HG02938 (cell line): ENCODE measurements around the gene DFFB.

Source experiments
- ATAC-seq: cut with Tn5 transposase; IDR thresholded peaks from one replicate; pipeline ENCODE4 v1.9.1; 2021; ENCODE audit warnings: mild to moderate bottlenecking, moderate library complexity; ENCODE audit not compliant: unreplicated experiment

DFFB gene

DNA sequence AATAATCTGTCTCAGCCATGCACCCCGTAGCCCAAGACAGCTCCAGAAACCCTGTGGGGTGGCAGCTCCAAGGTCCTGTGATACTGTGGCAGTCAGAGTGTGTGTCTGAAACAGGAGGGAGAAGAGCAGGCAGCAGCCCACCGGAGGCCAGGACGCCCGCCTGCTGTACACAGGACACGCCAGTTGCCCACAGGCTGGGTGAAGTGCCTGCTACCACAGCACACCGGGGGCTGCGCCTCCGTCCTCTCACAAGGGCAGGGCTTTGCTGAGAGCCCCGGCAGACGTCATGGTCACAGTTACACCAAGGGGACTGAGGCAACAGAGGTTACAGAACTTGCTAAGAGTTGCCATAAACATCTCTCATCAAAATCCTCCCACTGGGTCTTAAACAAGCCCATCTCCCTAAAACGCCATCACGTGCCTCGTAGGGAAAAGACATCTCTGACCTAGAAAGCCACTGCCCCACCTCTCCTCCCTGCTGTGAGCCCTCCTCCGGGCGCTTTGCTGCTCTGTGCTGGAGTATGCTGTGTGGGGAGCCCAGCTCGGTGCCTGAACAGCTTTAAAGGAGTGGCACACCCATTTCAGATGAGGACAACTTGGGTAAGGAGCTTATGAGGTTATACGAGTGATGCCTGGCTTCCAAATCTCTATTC lies 37.5 kb downstream of the DFFB start:
- no peak for ATAC-seq

DNA sequence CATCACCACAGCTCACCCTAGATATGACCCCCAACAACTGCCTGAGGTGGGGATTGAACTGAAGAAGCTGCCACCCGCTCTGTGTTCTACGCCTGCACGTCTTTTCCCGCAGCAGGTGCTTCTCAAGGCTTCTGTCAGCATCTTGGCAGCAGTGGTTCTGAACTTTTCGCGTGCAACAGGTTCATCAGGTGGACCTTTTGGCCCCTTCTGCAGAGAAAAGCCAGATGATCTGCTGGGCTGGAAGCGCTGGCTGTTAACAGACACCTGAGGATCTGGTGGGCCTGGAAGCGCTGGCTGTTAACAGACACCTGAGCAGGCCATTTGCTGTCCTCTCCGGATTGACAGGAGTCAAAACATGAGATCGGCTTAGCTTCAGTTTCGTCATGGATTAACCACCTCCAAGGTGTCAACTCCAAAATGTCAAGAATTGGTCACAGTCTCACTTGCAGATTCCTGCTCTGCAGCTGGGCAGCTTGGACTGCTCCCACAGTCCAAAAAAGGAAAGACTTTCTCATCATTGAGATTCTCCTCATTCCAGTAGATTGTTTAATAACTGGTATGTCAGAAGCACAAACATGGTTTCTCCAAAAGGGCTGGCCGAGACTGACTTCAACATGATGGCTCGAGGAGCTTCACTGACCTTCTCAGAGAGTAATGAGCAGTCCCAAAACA lies 38.1 kb downstream of the DFFB start:
- ATAC-seq: no peak

DNA sequence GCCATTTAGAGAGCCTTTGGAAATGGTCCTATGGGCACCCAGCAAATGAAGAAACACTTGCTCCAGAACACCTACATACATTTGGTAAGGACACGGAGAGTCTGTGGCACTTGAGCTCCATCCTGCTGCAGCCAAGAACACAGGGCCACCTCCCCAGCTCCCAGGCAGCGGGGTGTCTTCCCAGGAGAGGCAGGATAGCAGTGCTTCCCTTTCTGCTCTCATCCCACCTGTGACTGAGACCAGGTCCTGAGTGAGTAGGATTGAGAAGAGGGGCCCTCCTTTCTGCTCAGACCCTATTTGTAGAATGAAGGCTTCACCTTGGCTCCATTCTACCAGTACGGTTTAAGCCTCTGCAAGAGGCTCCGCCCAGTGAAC lies 38.7 kb downstream of the DFFB start:
- no peak for ATAC-seq

DNA sequence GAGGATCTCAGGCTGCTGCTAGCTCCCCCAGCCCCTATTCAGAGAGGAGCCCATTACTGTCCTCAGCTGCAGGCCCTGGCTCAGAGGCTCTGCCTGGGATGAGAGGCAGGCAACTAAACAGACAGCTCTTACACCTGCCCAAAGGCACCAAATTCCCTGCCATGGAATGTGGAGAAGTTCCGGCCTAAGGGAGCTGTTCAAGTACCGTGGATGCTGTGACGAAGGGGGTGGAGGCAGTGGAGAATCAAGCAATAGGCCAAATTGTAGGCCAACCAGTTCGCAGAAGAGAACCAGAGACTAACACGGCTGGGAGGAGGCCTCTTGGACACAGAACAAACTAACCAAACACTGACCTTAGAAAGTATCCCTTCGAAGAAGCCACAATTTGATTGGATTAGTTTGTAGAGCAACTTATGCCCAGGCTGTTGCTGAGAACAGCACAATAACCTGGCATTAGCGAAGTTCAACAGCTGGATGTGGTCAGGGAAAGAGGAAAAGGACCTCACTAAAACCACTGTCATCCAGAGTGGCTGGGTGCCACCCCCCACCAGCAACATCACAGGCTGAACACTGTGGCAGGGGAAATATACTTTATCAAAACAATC lies 39.2 kb downstream of the DFFB start:
- no peak for ATAC-seq

DNA sequence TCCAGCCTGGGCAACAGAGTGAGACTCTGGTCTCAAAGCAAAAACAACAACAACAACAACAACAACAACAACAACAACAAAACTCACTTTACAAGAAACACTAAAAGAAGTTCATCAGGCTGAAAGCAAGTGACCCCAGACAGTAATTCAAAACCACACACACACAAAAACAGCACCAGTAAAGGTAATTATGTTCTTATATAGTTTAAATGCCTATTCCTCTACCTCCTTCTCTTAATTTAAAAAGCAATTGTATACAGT lies 41.1 kb downstream of the DFFB start:
- ATAC-seq: no peak

DNA sequence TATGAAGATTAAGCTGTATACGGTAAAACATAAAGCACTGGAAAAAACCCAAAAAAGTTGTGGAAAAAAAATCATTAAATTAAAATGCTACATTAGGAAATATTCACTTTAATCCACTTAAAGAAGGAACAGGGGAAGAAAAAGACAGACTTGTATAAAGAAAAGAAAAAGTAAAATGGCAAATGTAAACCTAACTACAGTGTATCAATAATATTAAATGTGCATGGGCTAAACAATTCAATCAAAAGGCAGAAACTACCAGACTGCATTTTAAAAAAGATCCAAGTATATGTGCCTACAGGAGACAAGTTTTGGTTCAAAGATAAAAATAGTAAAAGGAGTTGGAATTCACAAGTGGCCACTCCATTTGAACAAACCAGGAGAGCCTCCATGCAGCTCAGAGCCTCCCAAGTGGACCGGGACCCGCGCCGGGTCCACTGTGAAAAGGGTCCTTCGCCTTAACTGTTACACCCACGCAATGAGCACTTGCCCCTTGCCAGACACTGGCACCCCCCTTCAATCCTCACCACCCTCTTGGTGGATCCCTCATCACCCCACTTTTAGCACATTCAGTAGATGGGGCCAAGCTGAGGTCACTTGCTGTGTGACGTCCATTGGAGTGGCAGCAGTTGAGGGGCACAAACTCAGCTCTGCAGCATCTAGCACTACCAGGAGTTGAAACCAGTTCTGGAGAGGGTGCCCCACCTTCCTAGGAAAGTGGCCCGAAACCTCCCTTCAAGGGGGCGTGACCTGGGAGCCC lies 41.9 kb downstream of the DFFB start:
- ATAC-seq: no peak

DNA sequence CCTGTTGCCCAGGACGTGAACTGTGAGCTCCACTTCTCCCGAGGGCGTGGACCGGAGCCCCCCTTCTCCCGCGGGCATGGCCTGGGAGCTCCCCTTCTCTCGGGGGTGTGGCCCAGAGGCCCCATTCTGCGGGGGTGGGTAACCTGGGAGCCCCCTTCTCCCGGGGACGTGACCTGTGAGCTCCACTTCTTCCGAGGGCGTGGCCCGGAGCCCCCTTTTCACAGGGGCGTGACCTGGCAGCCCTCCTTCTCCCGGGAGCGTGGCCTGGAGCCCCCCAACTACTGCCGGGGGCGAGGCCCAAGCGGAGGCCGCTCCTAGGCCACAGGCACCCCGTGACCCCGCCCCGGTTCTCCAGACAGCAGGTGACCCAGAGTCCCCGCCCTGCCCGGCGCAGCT lies 42.5 kb downstream of the DFFB start:
- no peak for ATAC-seq

DNA sequence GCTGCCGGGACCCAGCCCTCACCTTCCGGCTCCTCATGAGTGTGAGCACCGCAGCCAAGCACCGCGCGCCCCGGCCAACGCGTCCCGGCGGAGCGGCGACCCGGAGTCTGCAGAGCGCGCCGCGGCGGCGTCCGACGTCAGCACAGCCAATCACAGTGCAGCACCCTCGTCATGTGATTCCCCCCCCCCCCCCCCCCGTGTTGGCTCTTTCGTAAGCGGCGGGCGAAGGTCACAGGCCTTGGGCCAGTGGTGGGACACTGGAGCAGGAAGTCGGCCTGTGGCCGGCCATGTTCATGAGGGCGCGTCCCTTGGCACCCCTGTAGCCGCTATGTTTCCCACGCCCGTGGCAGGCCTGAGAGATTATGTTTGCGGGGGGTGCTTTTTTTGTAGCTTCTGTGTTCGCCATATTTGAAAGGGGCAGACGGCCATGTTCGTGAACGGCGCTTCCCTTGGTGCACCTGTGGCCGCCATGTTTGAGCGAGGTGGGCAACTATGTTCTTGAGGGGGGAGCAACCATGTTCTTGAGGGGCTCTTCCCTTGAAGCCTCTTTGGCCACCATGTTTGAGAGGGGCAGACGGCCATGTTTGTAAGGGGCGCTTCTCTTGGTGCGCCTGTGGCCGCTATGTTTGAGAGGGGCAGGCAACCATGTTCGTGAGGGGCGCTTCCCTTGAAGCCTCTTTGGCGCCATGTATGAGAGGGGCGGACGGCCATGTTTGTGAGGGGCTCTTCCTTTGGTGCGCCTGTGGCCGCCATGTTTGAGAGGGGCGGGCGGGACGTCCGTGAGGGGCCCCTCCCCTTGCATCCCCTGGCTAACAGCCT lies 43.1 kb downstream of the DFFB start, which contains the start of gene C1orf174:
C1orf174 (minus strand) TSS at position 123 of the 819 bp plus-strand sequence; CDS start at position 37, 86 bp downstream.
- peak; percentile 72 for ATAC-seq

DNA sequence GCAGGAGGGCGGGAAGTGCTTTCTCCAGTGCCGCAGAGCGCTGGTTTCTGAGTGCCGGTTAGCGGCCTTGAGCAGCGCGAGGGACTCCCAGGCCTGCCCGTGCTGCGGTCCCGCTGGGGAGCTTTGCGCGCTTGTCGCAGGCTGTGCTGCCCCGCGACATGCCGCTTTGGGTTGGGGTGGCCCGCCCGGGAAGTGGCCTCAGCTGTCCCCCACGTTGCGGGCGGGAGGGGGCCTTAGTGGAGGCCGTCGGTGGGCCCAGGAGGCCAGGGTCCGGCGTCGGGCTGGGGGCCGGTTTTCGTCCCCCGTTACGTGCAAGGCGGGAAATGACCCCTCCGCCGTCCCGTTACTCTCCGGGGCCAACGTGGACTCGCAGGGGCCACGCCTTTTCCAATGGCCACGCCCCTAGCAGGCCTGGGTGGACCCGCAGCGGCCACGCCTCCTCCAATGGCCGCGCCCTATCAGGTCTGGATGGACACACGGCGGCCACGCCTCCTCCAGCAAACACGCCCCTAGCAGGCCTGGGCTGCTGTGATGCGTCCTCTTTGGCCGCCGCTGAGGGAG lies 43.8 kb downstream of the DFFB start:
- peak; percentile 49 for ATAC-seq

DNA sequence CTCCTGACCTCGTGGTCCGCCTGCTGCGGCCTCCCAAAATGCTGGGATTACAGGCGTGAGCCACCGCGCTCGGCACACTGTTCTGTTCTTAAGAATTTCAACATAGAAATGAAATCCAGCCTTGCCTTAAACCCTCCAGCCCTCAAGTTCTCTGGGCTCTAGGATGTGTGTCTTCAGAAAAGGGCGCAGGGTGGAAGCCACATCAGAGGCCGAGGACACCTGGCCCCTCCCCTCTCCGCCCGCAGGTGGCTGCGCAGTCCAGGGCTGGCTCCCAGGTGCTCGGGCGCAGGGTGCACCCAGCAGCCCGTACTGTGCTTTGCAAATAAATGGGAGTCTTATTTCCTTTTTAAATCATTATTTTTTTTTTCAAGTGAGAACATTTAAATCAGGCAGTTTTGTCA lies 44.8 kb downstream of the DFFB start:
- ATAC-seq: no peak

DNA sequence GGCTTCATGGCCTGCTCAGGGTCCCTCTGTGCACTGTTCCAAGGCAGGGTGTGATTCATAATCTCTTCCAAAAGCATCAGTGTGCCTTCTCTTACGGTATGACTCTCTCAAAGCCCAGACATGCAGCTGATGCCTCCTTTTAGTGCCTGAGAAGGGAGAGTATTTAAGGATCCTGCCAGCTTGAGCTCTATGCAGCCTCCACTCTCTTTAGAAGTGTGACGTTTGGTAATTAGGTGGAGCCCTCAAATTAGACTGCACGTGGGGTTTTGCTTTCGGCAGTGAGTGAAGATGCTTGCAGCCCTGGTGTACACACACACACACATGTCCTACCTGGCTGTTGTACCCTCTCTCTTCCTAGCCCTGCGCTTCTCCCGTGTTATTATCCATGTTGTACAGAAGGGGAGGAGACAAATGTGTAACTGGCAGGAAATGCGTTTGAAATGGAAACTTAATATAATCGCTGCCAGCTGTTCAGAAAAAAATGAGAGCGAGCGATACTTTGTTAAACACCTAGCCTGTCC lies 45.4 kb downstream of the DFFB start:
- no peak for ATAC-seq

DNA sequence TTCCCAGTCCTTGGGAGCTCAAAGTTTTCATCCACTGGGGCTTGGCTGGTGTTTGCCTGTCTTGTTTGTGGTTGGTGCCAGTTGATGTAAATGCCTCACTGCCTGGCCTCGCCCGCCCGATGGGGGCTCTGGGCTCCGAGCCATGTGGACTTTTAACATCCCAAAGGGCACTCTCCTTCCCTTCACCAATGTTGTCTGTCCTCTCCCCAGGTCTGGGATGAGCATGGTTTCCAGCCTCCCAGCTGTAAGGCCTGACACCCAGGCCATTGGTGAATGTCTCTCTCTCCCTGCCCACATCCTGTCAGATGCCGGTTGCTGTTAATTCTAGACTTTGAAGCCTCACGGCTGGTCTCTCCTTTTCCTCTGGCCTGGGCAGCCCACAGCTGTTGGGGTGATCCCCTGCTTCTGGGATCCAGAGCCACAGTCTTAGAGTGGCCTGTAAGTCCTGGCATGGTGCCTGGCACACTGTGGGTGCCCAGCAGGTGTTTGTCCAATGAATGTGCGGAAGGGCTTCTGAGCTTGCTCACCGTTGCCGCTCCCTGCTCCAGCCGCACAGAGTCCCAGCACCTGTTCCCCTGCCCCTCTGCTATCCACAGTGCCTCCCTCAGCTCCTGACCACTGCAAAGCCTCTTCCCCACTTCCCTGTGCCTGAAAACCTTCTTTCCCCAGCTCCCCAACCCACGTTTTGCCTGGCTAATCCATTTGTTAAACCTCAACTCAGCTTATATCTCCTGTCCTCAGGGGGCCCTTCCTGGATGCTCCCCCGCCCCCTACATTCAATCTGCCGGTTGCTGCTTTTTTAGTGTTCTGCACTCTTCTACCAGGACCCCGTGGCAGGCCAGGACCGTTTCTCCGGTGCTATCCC lies 46.1 kb downstream of the DFFB start:
- no peak for ATAC-seq

DNA sequence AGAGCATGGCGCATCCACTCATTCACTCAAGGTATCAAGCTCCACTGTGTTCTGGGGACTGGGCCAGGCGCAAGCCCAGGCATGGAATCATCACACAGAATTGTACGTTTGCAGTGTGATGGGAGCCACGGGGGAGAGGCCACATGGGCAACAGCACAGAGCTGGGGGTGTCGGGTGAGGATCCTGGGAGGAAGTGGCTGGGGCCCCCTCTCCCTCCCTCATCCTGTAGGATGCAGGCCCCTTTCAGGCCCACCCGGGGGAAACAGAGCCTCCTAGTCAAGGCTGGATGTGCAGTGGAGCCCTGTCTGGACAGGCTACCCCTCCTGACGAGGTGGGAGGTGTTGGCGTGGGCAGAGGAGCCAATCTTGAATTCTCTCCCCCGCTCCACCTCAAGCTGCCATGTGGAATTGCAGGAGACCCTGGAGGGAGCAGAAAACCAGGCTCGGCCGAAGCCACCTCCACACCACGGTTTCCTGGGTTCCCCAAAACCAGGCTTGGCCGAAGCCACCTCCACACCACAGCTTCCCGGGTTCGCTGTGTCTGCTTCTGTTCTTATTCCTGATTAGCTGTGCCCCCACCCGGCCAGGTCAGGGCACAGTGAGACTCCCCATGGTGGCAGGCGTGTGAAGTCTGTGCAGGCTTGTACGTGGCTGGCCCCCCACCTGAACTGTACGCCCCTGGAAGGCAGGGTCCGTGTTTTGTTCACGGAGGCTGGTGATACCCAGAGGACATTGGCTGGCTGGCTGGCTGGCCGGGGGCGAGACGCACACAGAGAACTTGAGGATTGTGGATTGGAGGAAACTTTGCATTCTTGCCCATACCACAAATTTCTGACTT lies 46.9 kb downstream of the DFFB start:
- no peak for ATAC-seq

DNA sequence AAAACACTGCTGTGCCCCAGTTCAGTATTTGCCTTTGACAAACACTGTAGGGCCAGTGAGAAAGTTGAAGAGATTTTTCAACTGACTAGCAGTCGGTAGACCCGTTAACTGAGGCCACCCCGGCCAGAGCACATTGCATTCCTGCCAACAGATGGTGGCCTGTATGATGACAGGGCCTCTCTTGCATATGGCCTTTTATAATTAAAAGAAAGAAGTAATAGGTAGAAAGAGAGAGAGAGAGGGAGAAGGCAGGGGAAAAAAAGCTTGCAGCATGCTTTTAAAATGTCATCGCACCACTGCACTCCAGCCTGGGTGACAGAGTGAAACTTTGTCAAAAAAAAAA lies 47.5 kb downstream of the DFFB start:
- ATAC-seq: no peak

DNA sequence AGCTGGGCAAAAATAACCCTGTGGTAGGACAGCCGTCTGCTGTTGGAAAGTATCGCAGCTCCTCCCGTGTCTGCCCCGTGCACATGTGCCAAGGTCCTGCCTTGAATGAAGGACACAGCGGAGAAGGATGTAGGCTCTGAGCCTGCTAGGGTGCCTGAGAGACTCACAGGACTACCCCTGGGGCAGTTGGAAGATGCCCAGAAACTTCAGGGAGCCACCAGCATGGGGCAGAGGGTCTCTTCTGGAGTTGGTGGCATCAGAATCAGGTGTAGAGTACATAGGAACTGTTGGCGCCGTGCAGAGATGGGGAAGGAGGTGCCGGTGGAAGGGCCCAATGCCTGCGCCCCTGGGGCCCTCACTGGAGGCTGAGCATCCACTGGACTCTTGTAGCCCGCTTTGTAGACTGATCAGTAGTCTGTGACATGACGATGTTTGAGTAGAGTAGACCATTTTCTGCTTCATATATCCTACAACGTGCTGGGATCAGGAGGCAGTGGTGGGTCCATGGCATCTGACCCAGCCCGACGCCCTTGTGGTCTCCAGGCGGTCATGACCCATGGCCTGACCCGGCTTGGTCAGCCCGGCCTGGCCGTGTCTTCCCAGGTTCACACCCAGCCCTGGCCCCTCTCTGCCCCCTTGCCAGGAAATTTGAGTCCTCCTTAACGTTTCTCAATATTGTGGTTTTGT lies 48.1 kb downstream of the DFFB start:
- no peak for ATAC-seq

DNA sequence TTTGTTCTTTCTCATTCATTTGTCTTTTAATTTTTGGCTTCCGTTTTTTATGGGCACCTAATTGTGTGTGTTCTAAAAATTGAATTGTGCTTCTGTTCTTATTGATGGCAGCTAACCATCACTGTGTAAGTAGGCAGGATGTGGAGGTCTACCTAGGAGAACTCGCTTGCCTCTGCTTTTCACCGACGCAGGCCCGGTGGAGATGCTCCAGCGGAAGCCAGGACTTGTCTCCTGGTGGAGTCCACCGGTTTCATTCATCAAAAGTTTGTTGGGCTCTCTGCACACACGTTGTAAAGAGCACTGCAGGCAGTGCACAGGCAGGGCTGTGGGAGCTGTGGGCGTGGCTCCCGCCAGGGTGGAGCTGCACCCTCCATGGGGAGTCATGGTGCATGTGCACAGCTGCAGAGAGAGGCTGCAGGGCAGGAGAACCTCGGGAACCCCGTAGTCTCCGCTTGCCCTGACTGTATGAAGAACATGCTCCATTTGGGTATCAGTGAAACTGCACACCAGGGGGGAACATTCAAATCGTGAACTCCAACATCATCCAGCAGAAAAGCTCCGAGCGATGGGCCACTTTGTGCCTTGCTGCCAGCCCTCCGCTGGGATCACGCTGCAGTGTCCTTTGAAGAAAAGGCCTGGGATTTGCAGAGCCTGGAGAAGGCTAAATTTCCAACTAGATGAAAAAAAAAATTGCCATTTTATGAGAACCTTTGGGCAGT lies 48.8 kb downstream of the DFFB start:
- ATAC-seq: no peak

DNA sequence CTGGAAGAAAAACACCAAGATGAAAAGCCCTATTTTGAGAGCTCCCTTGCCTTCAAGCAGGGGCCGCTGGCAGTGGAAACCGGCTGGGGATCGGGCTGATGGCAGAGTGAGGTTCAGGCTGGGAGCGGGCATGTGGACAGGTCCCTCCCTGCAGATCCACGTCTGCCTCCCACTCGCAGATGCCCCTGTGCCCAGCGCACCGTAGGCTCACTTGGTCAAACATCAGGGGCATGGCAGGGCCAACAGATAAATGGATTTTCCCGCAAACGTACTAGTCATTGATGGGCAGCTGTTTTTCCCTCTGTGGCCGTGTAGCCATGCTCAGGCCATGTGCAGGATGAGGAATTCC lies 49.4 kb downstream of the DFFB start:
- no peak for ATAC-seq
